ENCODE measurements around the gene GAD2. TPM values are rescaled to one million over a fixed set of nuclear protein-coding genes. Genes with fewer than 3 reads are reported as not detected.

Gene GAD2
- total RNA-seq, 2 experiments from 2014 or later, result not detected

GRCh38 chr10:26205223-26205622, 11.4 kb upstream of the GAD2 start:
- no peak overlapping the region for H2AFZ ChIP-seq (ENCODE audit: low read length)
- no peak overlapping the region for H3K4me3 ChIP-seq (ENCODE audit: low read depth, low read length, poor library complexity, severe bottlenecking)
- CTCF ChIA-PET (ENCODE audit: unreplicated experiment), result no interaction called here
- no peak for DNase-seq (ENCODE audit: low spot score)
- no peak for TF ChIP-seq EZH2phosphoT487 (IDR thresholded peaks at IDR 0.05; ENCODE audit: borderline replicate concordance, low read depth, low read length)
- TF ChIP-seq CTCF (conservative IDR thresholded peaks at IDR 0.05; ENCODE audit: low read length), result no peak
- intact Hi-C loops (cut with micrococcal nuclease; ENCODE audit: unreplicated experiment), result no loop called here
- no peak overlapping the region for H3K27ac ChIP-seq (ENCODE audit: low read depth, low read length, poor library complexity, severe bottlenecking)
- H3K4me1 ChIP-seq (ENCODE audit: insufficient read depth, low read length, poor library complexity, severe bottlenecking), result no peaks in the 10 kb centered on the region
- H3K79me2 ChIP-seq (ENCODE audit: insufficient read depth, low read depth, low read length), result no peaks in the 10 kb centered on the region
- no peaks in the 10 kb centered on the region for H3K9me3 ChIP-seq (ENCODE audit: low read length)
- H3K36me3 ChIP-seq (ENCODE audit: insufficient read depth, low read length), result no peaks in the 10 kb centered on the region
- H3K9me2 ChIP-seq (ENCODE audit: insufficient read depth, low read length), result no peaks in the 10 kb centered on the region
- BruUV-seq (replicated peaks), result no TSS peak
- POLR2A ChIA-PET, result interaction anchor here (0.5 kb wide), 1 partner anchor 19 kb away, joined by 3 read pairs; no protein-coding TSS in a partner anchor
- no peaks in the 10 kb centered on the region for H4K20me1 ChIP-seq (ENCODE audit: insufficient read depth, low read length)
- H3K4me2 ChIP-seq (ENCODE audit: low read length), result no peak overlapping the region

- H3K4me2 ChIP-seq (ENCODE audit: low read length), result no peak overlapping the region
- no peak overlapping the region for H3K4me3 ChIP-seq (ENCODE audit: low read depth, low read length, poor library complexity, severe bottlenecking)
- H3K9me2 ChIP-seq (ENCODE audit: insufficient read depth, low read length), result no peaks in the 10 kb centered on the region
- no peak overlapping the region for H2AFZ ChIP-seq (ENCODE audit: low read length)
- no peaks in the 10 kb centered on the region for H3K79me2 ChIP-seq (ENCODE audit: insufficient read depth, low read depth, low read length)
- H3K36me3 ChIP-seq (ENCODE audit: insufficient read depth, low read length), result no peaks in the 10 kb centered on the region
- TF ChIP-seq CTCF (conservative IDR thresholded peaks at IDR 0.05; ENCODE audit: low read length), result no peak
- TF ChIP-seq EZH2phosphoT487 (IDR thresholded peaks at IDR 0.05; ENCODE audit: borderline replicate concordance, low read depth, low read length), result no peak
- no TSS peak for BruUV-seq (replicated peaks)
- POLR2A ChIA-PET, result no interaction called here
- H4K20me1 ChIP-seq (ENCODE audit: insufficient read depth, low read length), result no peaks in the 10 kb centered on the region
- H3K4me1 ChIP-seq (ENCODE audit: insufficient read depth, low read length, poor library complexity, severe bottlenecking), result no peaks in the 10 kb centered on the region
- no peaks in the 10 kb centered on the region for H3K9me3 ChIP-seq (ENCODE audit: low read length)
- CTCF ChIA-PET (ENCODE audit: unreplicated experiment), result no interaction called here
- DNase-seq (ENCODE audit: low spot score), result no peak
- intact Hi-C loops (cut with micrococcal nuclease; ENCODE audit: unreplicated experiment), result no loop called here
- H3K27ac ChIP-seq (ENCODE audit: low read depth, low read length, poor library complexity, severe bottlenecking), result no peak overlapping the region
Measured at GRCh38 chr10:26211781-26212444, 4.7 kb upstream of the GAD2 start.

GRCh38 chr10:26212511-26212910, 4.1 kb upstream of the GAD2 start:
- H2AFZ ChIP-seq (ENCODE audit: low read length), result no peak overlapping the region
- no peaks in the 10 kb centered on the region for H4K20me1 ChIP-seq (ENCODE audit: insufficient read depth, low read length)
- ChIA-PET POLR2A (interaction anchor here (0.5 kb wide), 1 partner anchor 324 kb away, joined by 3 read pairs; no protein-coding TSS in a partner anchor), CTCF (ENCODE audit: unreplicated experiment) (no interaction called here)
- no peak overlapping the region for H3K4me2 ChIP-seq (ENCODE audit: low read length)
- intact Hi-C loops (cut with micrococcal nuclease; ENCODE audit: unreplicated experiment), result no loop called here
- no peaks in the 10 kb centered on the region for H3K79me2 ChIP-seq (ENCODE audit: insufficient read depth, low read depth, low read length)
- DNase-seq (ENCODE audit: low spot score), result no peak
- no peak overlapping the region for H3K27ac ChIP-seq (ENCODE audit: low read depth, low read length, poor library complexity, severe bottlenecking)
- no TSS peak for BruUV-seq (replicated peaks)
- no peaks in the 10 kb centered on the region for H3K9me3 ChIP-seq (ENCODE audit: low read length)
- no peaks in the 10 kb centered on the region for H3K4me1 ChIP-seq (ENCODE audit: insufficient read depth, low read length, poor library complexity, severe bottlenecking)
- no peaks in the 10 kb centered on the region for H3K36me3 ChIP-seq (ENCODE audit: insufficient read depth, low read length)
- H3K9me2 ChIP-seq (ENCODE audit: insufficient read depth, low read length), result no peaks in the 10 kb centered on the region
- no peak overlapping the region for H3K4me3 ChIP-seq (ENCODE audit: low read depth, low read length, poor library complexity, severe bottlenecking)
- TF ChIP-seq CTCF (conservative IDR thresholded peaks at IDR 0.05; ENCODE audit: low read length) (no peak), EZH2phosphoT487 (IDR thresholded peaks at IDR 0.05; ENCODE audit: borderline replicate concordance, low read depth, low read length) (no peak)

Measured in OCI-LY7 (cell line).